ENCODE results near the gene CDH8. TPM values are rescaled to one million over a fixed set of nuclear protein-coding genes. Genes with fewer than 3 reads are reported as not detected.

The CDH8 gene
- total RNA-seq, 3 donors from 2014 or later, result not detected

- no peak for DNase-seq
- no peaks in the 10 kb centered on the region for H3K36me3 Mint-ChIP-seq (ENCODE audit: insufficient read depth)
- peaks cover 29% of the 10 kb centered on the region for H3K9me3 Mint-ChIP-seq
- H3K4me3 Mint-ChIP-seq, result no peak overlapping the region
- no peak for ATAC-seq
- no peaks in the 10 kb centered on the region for H3K4me1 Mint-ChIP-seq (ENCODE audit: low read depth)
- no peaks in the 10 kb centered on the region for H3K27me3 Mint-ChIP-seq (ENCODE audit: low read depth)
Measured at GRCh38 chr16:61890386-61890785, 145.9 kb downstream of the CDH8 start.

- DNase-seq (no peak), ATAC-seq (no peak)
- Mint-ChIP-seq H3K9me3 (peaks cover 23% of the 10 kb centered on the region), H3K4me3 (no peak overlapping the region), H3K27me3 (ENCODE audit: low read depth) (no peaks in the 10 kb centered on the region), H3K36me3 (ENCODE audit: insufficient read depth) (no peaks in the 10 kb centered on the region), H3K4me1 (ENCODE audit: low read depth) (no peaks in the 10 kb centered on the region)
Measured at GRCh38 chr16:61887903-61888302, 148.3 kb downstream of the CDH8 start.

- no peaks in the 10 kb centered on the region for H3K4me1 Mint-ChIP-seq (ENCODE audit: low read depth)
- no peaks in the 10 kb centered on the region for H3K36me3 Mint-ChIP-seq (ENCODE audit: insufficient read depth)
- H3K4me3 Mint-ChIP-seq, result no peak overlapping the region
- peaks cover 30% of the 10 kb centered on the region for H3K9me3 Mint-ChIP-seq
- no peaks in the 10 kb centered on the region for H3K27me3 Mint-ChIP-seq (ENCODE audit: low read depth)
- DNase-seq, result no peak
- no peak for ATAC-seq
Measured at GRCh38 chr16:61885343-61885742, 150.9 kb downstream of the CDH8 start.

- DNase-seq (no peak), ATAC-seq (no peak)
- Mint-ChIP-seq H3K27me3 (ENCODE audit: low read depth) (no peaks in the 10 kb centered on the region), H3K9me3 (peaks cover 36% of the 10 kb centered on the region), H3K4me3 (no peak overlapping the region), H3K4me1 (ENCODE audit: low read depth) (no peaks in the 10 kb centered on the region), H3K36me3 (ENCODE audit: insufficient read depth) (no peaks in the 10 kb centered on the region)
Measured at GRCh38 chr16:61879306-61879705, 156.9 kb downstream of the CDH8 start.

GRCh38 chr16:61877436-61877835 is 158.8 kb downstream of the CDH8 start:
- H3K9me3 Mint-ChIP-seq, result peaks cover 34% of the 10 kb centered on the region

GRCh38 chr16:61872778-61873119 is 163.5 kb downstream of the CDH8 start:
- no peak overlapping the region for H3K4me3 Mint-ChIP-seq
- H3K27me3 Mint-ChIP-seq (ENCODE audit: low read depth), result no peaks in the 10 kb centered on the region
- no peaks in the 10 kb centered on the region for H3K36me3 Mint-ChIP-seq (ENCODE audit: insufficient read depth)
- peaks cover 18% of the 10 kb centered on the region for H3K9me3 Mint-ChIP-seq
- no peaks in the 10 kb centered on the region for H3K4me1 Mint-ChIP-seq (ENCODE audit: low read depth)
- DNase-seq (no peak), ATAC-seq (no peak)

More at GRCh38 chr16:61877436-61877835, 158.8 kb downstream of the CDH8 start:
- no peak for ATAC-seq
- Mint-ChIP-seq H3K27me3 (ENCODE audit: low read depth) (no peaks in the 10 kb centered on the region), H3K4me1 (ENCODE audit: low read depth) (no peaks in the 10 kb centered on the region), H3K36me3 (ENCODE audit: insufficient read depth) (no peaks in the 10 kb centered on the region), H3K4me3 (no peak overlapping the region)
- DNase-seq, result no peak

- DNase-seq, result no peak
- Mint-ChIP-seq H3K4me3 (no peak overlapping the region), H3K36me3 (ENCODE audit: insufficient read depth) (no peaks in the 10 kb centered on the region), H3K27me3 (ENCODE audit: low read depth) (no peaks in the 10 kb centered on the region), H3K4me1 (ENCODE audit: low read depth) (no peaks in the 10 kb centered on the region), H3K9me3 (peaks cover 15% of the 10 kb centered on the region)
- ATAC-seq, result no peak
Measured at GRCh38 chr16:61871837-61872777, 164.1 kb downstream of the CDH8 start.

- Mint-ChIP-seq H3K36me3 (ENCODE audit: insufficient read depth) (no peaks in the 10 kb centered on the region), H3K9me3 (peaks cover 21% of the 10 kb centered on the region), H3K27me3 (ENCODE audit: low read depth) (no peaks in the 10 kb centered on the region), H3K4me1 (ENCODE audit: low read depth) (no peaks in the 10 kb centered on the region), H3K4me3 (no peak overlapping the region)
- ATAC-seq (no peak), DNase-seq (no peak)
Measured at GRCh38 chr16:61862221-61863155, 173.8 kb downstream of the CDH8 start.

GRCh38 chr16:61858988-61859387 is 177.2 kb downstream of the CDH8 start:
- ATAC-seq (no peak), DNase-seq (no peak)
- Mint-ChIP-seq H3K36me3 (ENCODE audit: insufficient read depth) (no peaks in the 10 kb centered on the region), H3K4me1 (ENCODE audit: low read depth) (no peaks in the 10 kb centered on the region), H3K4me3 (no peak overlapping the region), H3K9me3 (peaks cover 21% of the 10 kb centered on the region), H3K27me3 (ENCODE audit: low read depth) (no peaks in the 10 kb centered on the region)

- Mint-ChIP-seq H3K4me3 (no peak overlapping the region), H3K27me3 (ENCODE audit: low read depth) (no peaks in the 10 kb centered on the region), H3K9me3 (peaks cover 14% of the 10 kb centered on the region), H3K4me1 (ENCODE audit: low read depth) (no peaks in the 10 kb centered on the region), H3K36me3 (ENCODE audit: insufficient read depth) (no peaks in the 10 kb centered on the region)
- ATAC-seq (no peak), DNase-seq (no peak)
Measured at GRCh38 chr16:61842666-61843065, 193.6 kb downstream of the CDH8 start.

- ATAC-seq, result no peak
- Mint-ChIP-seq H3K4me3 (no peak overlapping the region), H3K27me3 (ENCODE audit: low read depth) (no peaks in the 10 kb centered on the region), H3K9me3 (peaks cover 19% of the 10 kb centered on the region), H3K4me1 (ENCODE audit: low read depth) (no peaks in the 10 kb centered on the region), H3K36me3 (ENCODE audit: insufficient read depth) (no peaks in the 10 kb centered on the region)
- no peak for DNase-seq
Measured at GRCh38 chr16:61836804-61837393, 199.3 kb downstream of the CDH8 start.

- DNase-seq (no peak), ATAC-seq (no peak)
- H3K4me1 Mint-ChIP-seq (ENCODE audit: low read depth), result no peaks in the 10 kb centered on the region
- H3K4me3 Mint-ChIP-seq, result no peak overlapping the region
- H3K9me3 Mint-ChIP-seq, result peaks cover 15% of the 10 kb centered on the region
- no peaks in the 10 kb centered on the region for H3K27me3 Mint-ChIP-seq (ENCODE audit: low read depth)
- H3K36me3 Mint-ChIP-seq (ENCODE audit: insufficient read depth), result no peaks in the 10 kb centered on the region
Measured at GRCh38 chr16:61834082-61834481, 202.2 kb downstream of the CDH8 start.

- Mint-ChIP-seq H3K9me3 (peaks cover 10% of the 10 kb centered on the region), H3K4me1 (ENCODE audit: low read depth) (no peaks in the 10 kb centered on the region), H3K4me3 (no peak overlapping the region), H3K36me3 (ENCODE audit: insufficient read depth) (no peaks in the 10 kb centered on the region), H3K27me3 (ENCODE audit: low read depth) (no peaks in the 10 kb centered on the region)
- ATAC-seq (no peak), DNase-seq (no peak)
Measured at GRCh38 chr16:61831351-61831917, 204.8 kb downstream of the CDH8 start.

GRCh38 chr16:61829631-61830030 is 206.6 kb downstream of the CDH8 start:
- Mint-ChIP-seq H3K4me3 (no peak overlapping the region), H3K27me3 (ENCODE audit: low read depth) (no peaks in the 10 kb centered on the region), H3K4me1 (ENCODE audit: low read depth) (no peaks in the 10 kb centered on the region), H3K9me3 (peaks cover 7% of the 10 kb centered on the region), H3K36me3 (ENCODE audit: insufficient read depth) (no peaks in the 10 kb centered on the region)
- ATAC-seq, result no peak
- DNase-seq, result no peak
